ENCODE measurements around the gene ZNF407.

GRCh38 chr18:75000920-75001319 is 403.2 kb downstream of the ZNF407 start:
- no peak for TF ChIP-seq CTCF (conservative IDR thresholded peaks at IDR 0.05; ENCODE audit: low read depth in 2 of 2)
- TF ChIP-seq EZH2 (IDR thresholded peaks at IDR 0.05; ENCODE audit: low read depth, unreplicated experiment): no peak
- TF ChIP-seq POLR2AphosphoS5 (IDR thresholded peaks at IDR 0.05; ENCODE audit: low read depth): no peak
- TF ChIP-seq CREB1 (CRISPR knock-in tag; IDR thresholded peaks at IDR 0.05; ENCODE audit: low read depth): no peak
- TF ChIP-seq REST (IDR thresholded peaks at IDR 0.05; ENCODE audit: unreplicated experiment): no peak
- TF ChIP-seq ZNF462 (CRISPR knock-in tag; IDR thresholded peaks at IDR 0.05): no peak
- TF ChIP-seq EZH2phosphoT487 (IDR thresholded peaks at IDR 0.05; ENCODE audit: unreplicated experiment): no peak
- no peak for TF ChIP-seq ZNF331 (CRISPR knock-in tag; IDR thresholded peaks at IDR 0.05; ENCODE audit: low read depth)
- TF ChIP-seq JUNB (IDR thresholded peaks at IDR 0.05; ENCODE audit: unreplicated experiment): no peak
- no peak for TF ChIP-seq ZNF114 (CRISPR knock-in tag; IDR thresholded peaks at IDR 0.05)
- TF ChIP-seq ETS1 (IDR thresholded peaks at IDR 0.05): no peak
- TF ChIP-seq STAT1 (IDR thresholded peaks at IDR 0.05; ENCODE audit: unreplicated experiment): no peak
